GM19395 (cell line): ENCODE results near the gene BAG3.
"Not testable (repeated sequence)": the region's sequence is repeated elsewhere in the genome, so short reads cannot be mapped to it uniquely, and the experiment has no call there.

Source experiments
- ATAC-seq: cut with Tn5 transposase; IDR thresholded peaks from one replicate; pipeline ENCODE4 v1.9.1; 2021; ENCODE audit warnings: mild to moderate bottlenecking, moderate library complexity; ENCODE audit not compliant: unreplicated experiment

The BAG3 gene

GRCh38 chr10:119650692-119651513, at the start of gene BAG3:
BAG3 (plus strand) TSS chr10:119651380; CDS start chr10:119651676, 296 bp downstream.
- ATAC-seq = peak; percentile 77

DNA sequence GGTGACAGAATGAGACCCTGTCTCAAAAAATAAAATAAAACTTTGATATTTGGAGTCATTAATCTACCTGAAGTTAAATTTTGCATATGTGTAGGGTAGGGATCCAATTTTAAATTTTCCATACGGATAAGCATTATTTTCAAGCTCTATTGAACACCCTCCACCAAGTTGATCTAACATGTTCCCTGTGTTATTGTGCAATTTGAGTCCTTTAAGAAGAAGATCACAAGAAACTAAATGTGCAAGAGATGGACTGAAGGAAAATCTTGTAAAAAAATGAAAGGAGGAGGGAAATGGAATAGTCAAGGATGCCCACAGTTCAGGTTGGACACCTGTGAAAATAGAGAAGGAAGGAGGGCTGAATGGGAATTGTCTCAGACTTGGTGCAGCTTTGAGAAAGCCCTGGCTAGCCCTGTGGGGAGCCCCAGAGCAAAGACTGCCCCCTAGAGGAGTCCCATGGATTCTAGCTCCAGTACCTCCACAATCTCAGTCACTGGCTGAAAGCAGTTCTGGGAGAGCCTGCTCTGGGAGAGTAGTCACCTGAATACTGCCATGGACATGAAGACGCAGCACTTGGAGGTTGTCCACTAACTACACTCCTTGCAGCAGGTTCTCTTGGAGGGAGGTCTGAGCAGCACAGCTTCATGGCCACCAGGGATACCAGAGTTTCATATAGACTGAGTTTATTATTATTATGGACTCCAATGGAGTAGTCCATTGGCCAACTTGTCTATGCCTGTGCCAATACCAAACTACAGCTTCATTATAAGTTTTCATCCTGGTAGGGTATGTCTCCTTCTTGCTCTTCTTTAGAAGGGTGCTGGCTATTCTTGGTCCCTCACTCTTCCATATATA, 48.7 kb upstream of the BAG3 start:
- no peak for ATAC-seq

GRCh38 chr10:119604468-119604867, 46.7 kb upstream of the BAG3 start:
- ATAC-seq = no peak

GRCh38 chr10:119608316-119609155, 42.6 kb upstream of the BAG3 start:
- no peak for ATAC-seq

GRCh38 chr10:119609516-119609915, 41.7 kb upstream of the BAG3 start:
- ATAC-seq = no peak

DNA sequence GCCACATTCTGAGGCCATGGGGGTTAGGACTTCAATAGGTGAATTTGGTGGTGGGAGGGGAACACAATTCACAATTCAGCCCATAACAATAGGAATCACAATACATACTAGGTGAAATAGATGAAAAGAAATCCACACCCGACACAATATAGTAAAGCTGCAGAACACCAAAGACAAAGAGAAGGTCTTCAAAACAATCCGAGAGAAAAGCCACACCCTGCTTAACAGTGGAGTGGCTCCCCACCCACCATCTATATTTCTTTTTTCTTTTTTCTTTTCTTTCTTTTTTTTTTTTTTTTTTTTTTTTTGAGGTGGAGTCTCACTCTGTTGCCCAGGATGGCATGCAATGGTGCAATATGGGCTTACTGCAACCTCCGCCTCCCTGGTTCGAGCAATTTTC, 39.7 kb upstream of the BAG3 start:
- no peak for ATAC-seq

GRCh38 chr10:119613741-119614140, 37.4 kb upstream of the BAG3 start:
- ATAC-seq = no peak

DNA sequence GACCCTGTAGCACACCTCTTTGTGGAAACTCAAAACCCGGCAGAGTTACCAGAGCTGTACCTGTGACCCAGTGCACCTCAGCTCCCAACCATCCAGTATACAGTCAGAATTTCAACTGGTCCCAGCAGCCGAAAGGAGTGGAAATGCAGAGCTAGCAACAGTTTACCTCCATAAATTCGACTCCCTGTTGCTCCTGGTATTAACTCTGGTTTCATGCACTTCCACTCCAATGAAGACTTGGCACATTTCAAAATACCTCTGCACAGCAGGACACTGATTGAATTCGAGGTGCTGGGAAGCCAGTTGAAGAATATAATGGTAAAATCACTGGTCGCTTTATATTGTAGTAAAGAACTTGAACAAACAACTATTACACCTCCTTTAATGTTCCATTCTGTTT, 36.5 kb upstream of the BAG3 start:
- ATAC-seq = no peak

DNA sequence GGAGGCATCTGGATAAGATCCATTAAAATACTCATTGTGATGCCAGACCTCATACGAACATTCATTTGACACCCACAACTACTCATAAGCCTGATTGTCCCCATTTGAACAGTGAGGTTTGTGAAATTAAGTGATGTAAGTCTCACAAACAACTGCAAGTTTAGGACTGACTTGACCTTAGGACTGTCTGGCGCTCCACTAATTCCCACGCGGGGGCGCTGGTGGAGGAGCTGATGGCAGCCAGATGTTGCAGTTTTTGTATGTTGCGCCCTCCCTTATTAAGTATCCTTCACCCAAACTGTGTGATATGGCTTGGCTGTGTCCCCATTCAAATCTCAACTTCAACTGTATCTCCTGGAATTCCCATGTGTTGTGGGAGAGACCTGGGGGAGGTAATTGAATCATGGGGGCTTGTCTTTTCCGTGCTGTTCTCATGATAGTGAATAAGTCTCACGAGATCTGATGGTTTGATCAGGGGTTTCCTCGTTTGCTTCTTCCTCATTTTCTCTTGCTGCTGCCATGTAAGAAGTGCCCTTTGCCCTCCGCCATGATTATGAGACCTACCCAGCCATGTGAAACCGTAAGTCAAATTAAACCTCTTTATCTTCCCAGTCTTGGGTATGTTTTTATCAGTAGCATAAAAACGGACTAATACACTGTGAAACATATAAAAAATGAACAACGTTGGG, 34.2 kb upstream of the BAG3 start:
- ATAC-seq = no peak

GRCh38 chr10:119619215-119619614, 32.0 kb upstream of the BAG3 start:
- ATAC-seq = no peak

GRCh38 chr10:119619811-119620210, 31.4 kb upstream of the BAG3 start:
- not testable (repeated sequence) for ATAC-seq

DNA sequence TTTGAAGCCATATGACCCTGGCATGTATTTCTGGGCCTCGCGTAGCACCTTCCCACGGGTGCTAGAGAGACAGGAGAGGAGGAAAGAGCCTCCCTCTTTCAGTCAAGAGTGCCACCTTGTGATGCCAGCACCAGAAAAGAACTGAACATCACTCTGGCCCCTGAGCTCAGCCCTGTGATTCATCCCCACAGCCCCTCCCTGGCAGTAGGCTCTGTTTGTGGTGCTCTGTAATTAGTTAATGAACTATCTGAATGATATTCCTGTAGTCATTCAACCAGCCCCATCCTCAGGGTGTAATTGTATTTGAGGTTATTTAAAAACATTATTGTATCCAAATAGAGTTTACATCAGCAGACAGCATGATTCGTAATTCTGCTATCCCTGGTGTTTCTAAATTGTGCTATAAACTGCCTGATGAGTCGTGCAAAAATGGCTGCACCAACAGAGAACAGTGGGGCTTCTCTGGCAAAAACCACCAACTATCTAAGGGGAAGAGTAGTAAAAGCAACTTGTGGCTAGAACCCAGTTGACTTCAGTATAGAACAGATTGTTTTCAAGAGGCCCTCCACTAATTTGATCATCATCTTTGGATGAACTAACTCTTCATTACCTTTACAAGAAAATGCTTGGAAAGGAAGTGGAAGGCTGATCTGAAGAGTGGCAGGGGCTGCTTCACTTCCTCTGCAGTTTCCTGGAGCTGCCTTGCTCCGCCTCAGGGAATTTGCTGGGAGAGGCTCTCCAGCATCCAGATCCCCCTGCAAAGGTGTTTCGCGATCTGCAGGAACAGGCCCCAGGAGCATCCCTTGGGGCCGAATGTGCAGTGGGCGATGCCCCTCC, 30.7 kb upstream of the BAG3 start:
- ATAC-seq = no peak

DNA sequence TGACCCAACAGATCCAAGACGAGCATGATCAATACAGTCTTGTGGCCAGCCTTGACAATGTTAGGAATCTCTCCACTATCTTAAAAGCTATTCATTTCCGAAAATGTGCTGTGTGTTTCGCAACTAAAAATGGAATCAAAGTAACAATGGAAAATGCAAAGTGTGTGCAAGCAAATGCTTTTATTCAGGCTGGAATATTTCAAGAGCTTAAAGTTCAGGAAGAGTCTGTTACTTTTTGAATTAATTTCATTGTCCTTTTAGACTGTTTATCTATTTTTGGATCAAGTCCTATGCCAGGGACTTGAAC, 30.1 kb upstream of the BAG3 start:
- ATAC-seq = no peak

DNA sequence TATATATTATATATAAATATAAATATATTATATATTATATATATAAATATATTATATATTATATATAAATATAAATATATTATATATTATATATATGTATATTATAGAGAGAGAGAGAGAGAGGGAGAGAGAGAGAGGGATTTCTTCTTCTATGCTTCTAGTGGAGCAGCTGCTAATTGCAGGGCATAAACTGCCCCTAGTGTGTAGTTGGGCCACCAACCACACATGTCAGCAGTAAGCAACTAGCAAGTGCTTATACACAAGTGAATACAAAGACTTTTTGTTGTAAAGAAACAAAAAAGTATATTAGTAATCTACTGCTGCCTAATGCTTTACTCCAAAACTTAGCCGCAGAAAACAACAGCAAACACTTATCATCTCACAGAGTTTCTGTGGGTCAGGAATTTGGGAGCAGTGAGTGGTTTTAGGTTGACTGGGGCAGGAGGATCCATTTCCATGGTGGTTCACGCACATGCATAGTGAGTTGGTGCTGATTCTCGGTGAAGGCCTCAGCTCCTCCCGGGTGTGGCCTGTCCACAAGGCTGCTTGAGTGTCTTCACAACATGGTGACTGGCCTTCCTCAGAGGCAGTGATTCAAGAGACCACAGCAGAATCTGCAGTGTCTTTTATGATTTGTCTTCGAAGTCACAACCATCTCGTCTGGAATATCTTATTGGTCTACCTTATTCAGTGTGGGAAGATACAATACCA, 25.5 kb upstream of the BAG3 start:
- no peak for ATAC-seq

DNA sequence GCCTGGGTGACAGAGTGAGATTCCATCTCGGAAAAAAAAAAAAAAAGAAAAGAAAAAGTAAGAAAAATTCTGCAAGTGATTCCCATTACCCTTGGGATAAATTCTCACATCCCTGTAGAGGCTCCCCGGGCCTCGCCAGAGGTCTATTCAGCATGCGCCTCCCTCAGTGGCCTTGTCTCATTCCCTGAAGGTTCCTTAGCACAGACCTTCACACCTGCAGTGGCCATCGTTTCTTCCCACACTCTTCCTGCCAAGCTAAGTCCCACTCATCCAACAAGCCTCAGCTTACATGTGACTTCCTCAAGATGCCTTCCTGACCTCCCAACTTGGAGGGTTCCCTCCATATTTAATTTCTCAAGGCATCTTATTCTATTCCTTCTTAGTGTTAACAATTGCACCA, 20.9 kb upstream of the BAG3 start:
- no peak for ATAC-seq

DNA sequence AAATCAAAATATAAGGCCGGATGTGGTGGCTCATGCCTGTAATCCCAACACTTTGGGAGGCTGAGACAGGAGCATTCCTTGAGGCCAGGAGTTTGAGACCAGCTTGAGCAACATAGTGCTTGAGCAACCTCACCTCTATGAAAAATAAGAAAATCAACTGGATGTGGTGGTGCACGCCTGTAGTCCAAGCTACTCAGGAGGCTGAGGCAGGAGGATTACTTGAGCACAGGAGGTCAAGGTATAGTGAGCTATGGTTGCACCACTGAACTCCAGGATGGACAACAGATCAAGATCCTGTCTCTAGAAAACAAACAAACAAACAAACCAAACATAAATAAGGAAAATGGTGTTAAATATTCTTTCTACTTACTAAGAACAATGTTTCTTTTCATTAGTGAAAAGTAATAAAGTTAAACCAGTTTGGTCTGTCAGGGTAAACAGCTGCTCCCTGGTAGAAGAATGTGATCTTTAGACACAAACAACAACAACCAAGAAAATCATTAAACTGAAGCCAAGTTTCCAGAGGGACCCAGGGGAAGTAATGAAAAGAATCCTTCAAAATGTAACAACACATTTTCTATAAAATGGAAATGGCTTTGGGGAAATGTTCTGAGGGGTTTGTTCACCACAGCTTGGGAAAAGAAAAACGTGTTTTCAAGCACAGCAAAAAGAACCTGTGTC, 17.5 kb upstream of the BAG3 start:
- no peak for ATAC-seq

DNA sequence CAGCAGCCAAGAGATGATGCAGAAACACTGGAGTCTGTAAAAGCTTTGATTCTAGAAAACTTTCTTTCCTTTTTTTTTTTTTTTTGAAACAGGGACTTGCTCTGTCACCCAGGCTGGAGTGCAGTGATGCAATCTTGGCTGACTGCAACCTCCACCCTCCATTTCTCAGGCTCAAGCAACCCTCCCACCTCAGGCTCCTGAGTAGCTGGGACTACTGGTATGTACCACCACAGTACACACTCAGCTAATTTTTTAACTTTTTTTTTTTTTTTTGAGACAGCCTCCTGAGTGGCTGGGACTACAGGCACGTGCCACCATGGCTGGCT, 17.0 kb upstream of the BAG3 start:
- ATAC-seq = no peak

DNA sequence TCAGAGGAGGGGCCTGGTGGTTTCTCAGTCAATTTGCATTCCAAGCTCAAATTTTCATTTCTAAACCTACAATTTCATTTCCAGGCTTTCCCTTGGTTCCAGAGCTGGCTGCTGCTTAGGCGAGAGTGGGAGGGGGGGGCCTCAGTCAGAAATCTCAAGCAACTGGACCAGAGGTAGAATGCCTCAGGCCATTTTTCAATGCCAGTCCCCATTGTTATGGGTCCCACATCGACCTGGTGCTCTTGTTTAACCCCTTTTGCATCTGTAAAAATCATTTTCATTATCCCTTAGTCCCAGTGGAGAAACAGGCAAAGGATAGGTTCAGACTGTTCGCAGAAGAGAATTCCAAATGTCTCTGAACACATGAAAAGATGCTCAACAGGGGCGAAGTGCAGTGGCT, 13.5 kb upstream of the BAG3 start:
- ATAC-seq = no peak

GRCh38 chr10:119638982-119639381, 12.2 kb upstream of the BAG3 start:
- no peak for ATAC-seq
